HCT116 (cell line): ENCODE data around the gene SDC3.

Experiments
- CBX3 ChIP-seq: IDR thresholded peaks from 2 replicates; pipeline ENCODE4 v1.6.1; 2012; ENCODE audit warnings: low read depth
- CTCF ChIP-seq, 3 experiments: fragments of 200-600 bp in 1 of 3; sonication (generic) in 1 of 3; IDR thresholded peaks in 2 of 3; conservative IDR thresholded peaks in 1 of 3; 2 replicates each; pipeline ENCODE4 v1.5.1; 2012 to 2017; ENCODE audit warnings: low read depth in 2 of 3, low read length in 2 of 3, antibody characterized with exemption in 1 of 3, borderline replicate concordance in 1 of 3, control low read depth in 1 of 3, mild to moderate bottlenecking in 1 of 3, mixed read lengths in 1 of 3, mixed run types in 1 of 3, moderate library complexity in 1 of 3; ENCODE audit not compliant: insufficient read depth in 1 of 3
- JUND ChIP-seq: IDR thresholded peaks from 2 replicates; pipeline ENCODE4 v1.6.1; 2012
- POLR2A ChIP-seq: IDR thresholded peaks from 2 replicates; pipeline ENCODE4 v1.7.0; 2011; ENCODE audit warnings: borderline replicate concordance; ENCODE audit not compliant: insufficient read depth, insufficient read length; ENCODE audit errors: extremely low read depth
- POLR2AphosphoS5 ChIP-seq: IDR thresholded peaks from 2 replicates; pipeline ENCODE4 v1.6.1; 2011; ENCODE audit warnings: mild to moderate bottlenecking, low read depth, low read length, moderate library complexity
- REST ChIP-seq: IDR thresholded peaks from 2 replicates; pipeline ENCODE4 v1.6.1; 2012; ENCODE audit warnings: low read depth
- SIN3A ChIP-seq: IDR thresholded peaks from 2 replicates; pipeline ENCODE4 v1.6.1; 2012; ENCODE audit warnings: low read depth
- ZBTB33 ChIP-seq: IDR thresholded peaks from 2 replicates; pipeline ENCODE4 v1.6.1; 2011; ENCODE audit warnings: mild to moderate bottlenecking, low read length, moderate library complexity; ENCODE audit not compliant: insufficient replicate concordance; ENCODE audit errors: extremely low read depth
- ZNF274 ChIP-seq: fragments of 200-500 bp; sonication (Bioruptor generic); IDR thresholded peaks from 2 replicates; pipeline ENCODE4 v1.6.1; 2014; ENCODE audit warnings: mild to moderate bottlenecking, low read depth, low read length, inconsistent platforms

- TF ChIP-seq POLR2A, result no peak
- no peak for TF ChIP-seq ZBTB33
- TF ChIP-seq CTCF (IDR thresholded peaks at IDR 0.05 in 2 of 3, conservative IDR thresholded peaks at IDR 0.05 in 1 of 3; ENCODE audit: borderline replicate concordance in 1 of 3, insufficient read depth in 1 of 3, low read depth in 2 of 3, low read length in 2 of 3), result no peak
- TF ChIP-seq CBX3, result no peak
- no peak for TF ChIP-seq REST
- no peak for TF ChIP-seq POLR2AphosphoS5
- no peak for TF ChIP-seq ZNF274
- TF ChIP-seq JUND, result no peak
- TF ChIP-seq SIN3A, result no peak
Measured at GRCh38 chr1:30867537-30867936, 41.0 kb downstream of the SDC3 start.
